Mucosa of descending colon (tissue), 3 donors: Measurements from ENCODE around the gene CHCT1. TPM values are rescaled to one million over a fixed set of nuclear protein-coding genes. Genes with fewer than 3 reads are reported as not detected.

Experiments used
- ATAC-seq: fragments of 200-7000 bp; cut with Tn5 transposase; one replicate; pipeline ENCODE4 v1.9.1; 2020; ENCODE audit warnings: mild to moderate bottlenecking, moderate library complexity
- DNase-seq, 3 donors: peaks; one replicate each; pipeline ENCODE4 v3.0.0-alpha.2; 2020
- H3K36me3 ChIP-seq: fragments of 200-600 bp; one replicate; pipeline ENCODE4 v1.8.0; 2021; ENCODE audit warnings: low read depth, mild to moderate bottlenecking
- H3K4me1 ChIP-seq: fragments of 200-600 bp; one replicate; pipeline ENCODE4 v1.8.0; 2021; ENCODE audit warnings: low read depth, mild to moderate bottlenecking
- H3K4me3 ChIP-seq: fragments of 200-600 bp; one replicate; pipeline ENCODE4 v1.8.0; 2021; ENCODE audit warnings: mild to moderate bottlenecking
- H3K9me3 ChIP-seq: fragments of 200-600 bp; one replicate; pipeline ENCODE4 v1.8.0; 2021; ENCODE audit warnings: mild to moderate bottlenecking
- CTCF ChIP-seq: fragments of 200-600 bp; IDR thresholded peaks from one replicate; pipeline ENCODE4 v1.8.0; 2022; ENCODE audit warnings: antibody characterized with exemption, mild to moderate bottlenecking
- intact Hi-C, 2 donors: fragments of 100-400 bp; cut with DNase I in 1 of 2; cut with micrococcal nuclease in 1 of 2; formaldehyde crosslinking; loops; one replicate each; pipeline versions ENCODE4 v1.11.0 to v1.11.1; 2022; cut with DNase I, micrococcal nuclease
- total RNA-seq, 3 donors: library from RNA; stranded (reverse); fragmentation: NEBNext Ultra II Directional in 2 of 3; extraction: Animal tissue kit (Norgen Biotek cat#: 25700) in 2 of 3; gene quantifications; one replicate each; pipeline versions ENCODE4 v1.2.1 to v1.2.4, GENCODE V29; 2021 to 2023
- donor health status: DM: no; HTN: no; CAD: no; lungs with moderate emphysema.
- donor health status: DM: no; HTN: no; CAD: no.
- donor health status: DM: no; HTN: yes; CAD: no.

CHCT1 gene
- total RNA-seq, 3 donors from 2014 or later, result not detected

GRCh38 chr17:60445144-60445543, 22.9 kb downstream of the CHCT1 start:
- Histone ChIP-seq H3K4me3 (no peak overlapping the region), H3K36me3 (peaks cover 6% of the 10 kb centered on the region), H3K4me1 (no peaks in the 10 kb centered on the region), H3K9me3 (no peaks in the 10 kb centered on the region)
- TF ChIP-seq CTCF, result no peak
- DNase-seq (no peak), ATAC-seq (no peak)
- intact Hi-C loops, result no loop called here

DNA sequence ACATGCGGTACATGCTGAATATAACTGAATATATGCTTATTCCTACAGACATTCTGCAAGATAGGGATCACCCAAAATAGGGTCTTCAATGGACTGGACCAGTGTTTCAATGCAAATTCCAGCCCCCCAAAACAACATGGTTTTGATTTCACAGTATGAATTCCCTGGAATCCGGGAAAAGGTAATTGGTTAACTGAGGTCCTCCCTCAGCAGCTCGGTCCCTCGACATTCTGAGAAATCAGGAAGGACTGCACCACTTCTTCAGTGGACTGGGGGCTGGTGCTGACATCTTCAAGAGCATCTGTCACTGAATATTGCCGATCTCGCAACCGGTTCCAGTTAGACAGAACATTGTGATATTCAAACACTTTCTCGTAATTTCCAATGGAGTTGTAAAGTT, 25.1 kb downstream of the CHCT1 start:
- no peak for DNase-seq
- no peak overlapping the region for H3K4me3 ChIP-seq
- no peak for TF ChIP-seq CTCF
- no peak for ATAC-seq
- H3K4me1 ChIP-seq, result no peaks in the 10 kb centered on the region
- peaks cover 6% of the 10 kb centered on the region for H3K36me3 ChIP-seq
- no peaks in the 10 kb centered on the region for H3K9me3 ChIP-seq
- intact Hi-C loops, result no loop called here

- ATAC-seq (no peak), DNase-seq (no peak)
- intact Hi-C loops, result no loop called here
- Histone ChIP-seq H3K4me1 (no peaks in the 10 kb centered on the region), H3K4me3 (no peak overlapping the region), H3K9me3 (no peaks in the 10 kb centered on the region), H3K36me3 (peaks cover 12% of the 10 kb centered on the region)
- no peak for TF ChIP-seq CTCF
Measured at GRCh38 chr17:60451071-60451470, 28.8 kb downstream of the CHCT1 start.

- no peak overlapping the region for H3K4me3 ChIP-seq
- DNase-seq (no peak), ATAC-seq (no peak)
- no peaks in the 10 kb centered on the region for H3K4me1 ChIP-seq
- intact Hi-C loops, result no loop called here
- no peaks in the 10 kb centered on the region for H3K9me3 ChIP-seq
- TF ChIP-seq CTCF, result no peak
- H3K36me3 ChIP-seq, result peaks cover 11% of the 10 kb centered on the region
Measured at GRCh38 chr17:60451965-60452364, 29.7 kb downstream of the CHCT1 start.

DNA sequence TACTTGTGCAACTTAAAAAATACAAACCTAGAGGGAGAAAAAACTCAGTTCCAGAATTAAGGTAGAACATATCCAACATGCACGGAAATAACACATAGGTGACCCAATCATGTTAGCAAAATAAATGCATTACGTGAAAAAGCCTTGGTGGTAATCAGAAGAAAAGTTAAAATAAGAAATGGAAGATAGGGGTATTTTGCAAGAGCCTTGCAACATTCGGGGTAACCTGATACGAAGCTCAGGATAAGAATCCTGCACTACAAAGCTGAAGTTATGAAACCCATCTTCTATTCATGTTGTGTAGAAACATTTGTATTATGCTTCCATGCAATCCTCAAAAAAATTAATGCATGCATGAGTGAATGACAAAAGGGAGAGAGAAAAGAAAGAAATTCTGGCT, 33.1 kb downstream of the CHCT1 start:
- DNase-seq, result no peak
- ATAC-seq, result no peak
- H3K9me3 ChIP-seq, result no peaks in the 10 kb centered on the region
- intact Hi-C loops, result no loop called here
- H3K4me1 ChIP-seq, result no peaks in the 10 kb centered on the region
- H3K36me3 ChIP-seq, result peaks cover 10% of the 10 kb centered on the region
- no peak overlapping the region for H3K4me3 ChIP-seq
- TF ChIP-seq CTCF, result no peak

- ATAC-seq, result no peak
- no peak overlapping the region for H3K4me3 ChIP-seq
- H3K4me1 ChIP-seq, result no peaks in the 10 kb centered on the region
- intact Hi-C loops, result no loop called here
- DNase-seq, result no peak
- no peak for TF ChIP-seq CTCF
- H3K9me3 ChIP-seq, result no peaks in the 10 kb centered on the region
- H3K36me3 ChIP-seq, result peaks cover 10% of the 10 kb centered on the region
Measured at GRCh38 chr17:60457148-60457547, 34.9 kb downstream of the CHCT1 start.
